ENCODE results near the gene PLD6.

DNA sequence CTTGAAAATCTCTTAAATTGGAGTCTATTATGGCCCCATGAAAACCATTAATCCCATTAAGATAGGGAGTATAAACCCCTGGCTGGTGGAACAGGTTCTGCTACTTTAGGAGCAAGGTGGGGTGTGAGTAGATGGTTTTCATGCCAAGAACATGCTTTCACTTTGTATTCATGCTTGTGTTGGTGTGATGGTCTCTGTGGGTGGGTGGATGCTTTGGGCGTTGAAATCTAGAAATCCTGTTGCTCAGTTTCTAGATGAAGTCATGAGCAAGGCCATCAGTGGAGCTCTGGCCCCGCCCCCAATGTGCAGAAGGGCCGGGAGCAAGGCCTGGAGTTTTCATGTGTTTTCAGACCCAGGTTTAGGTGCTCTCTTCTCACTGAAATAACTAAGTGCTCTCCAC, 20.1 kb downstream of the PLD6 start:
- no peak for TF ChIP-seq CTCF (IDR thresholded peaks at IDR 0.05)
- TF ChIP-seq POLR2A (IDR thresholded peaks at IDR 0.05) = no peak

All from testis (tissue), 2 donors.